ENCODE measurements around the gene HDGFL2. TPM values are rescaled to one million over a fixed set of nuclear protein-coding genes. Genes with fewer than 3 reads are reported as not detected.
A peak's percentile ranks its signal among the peaks of the same experiment; 100 is the strongest.

HDGFL2 gene
- total and polyA plus RNA-seq, 12 donors, result 20.5 to 40.9 (median 28.0) TPM

DNA sequence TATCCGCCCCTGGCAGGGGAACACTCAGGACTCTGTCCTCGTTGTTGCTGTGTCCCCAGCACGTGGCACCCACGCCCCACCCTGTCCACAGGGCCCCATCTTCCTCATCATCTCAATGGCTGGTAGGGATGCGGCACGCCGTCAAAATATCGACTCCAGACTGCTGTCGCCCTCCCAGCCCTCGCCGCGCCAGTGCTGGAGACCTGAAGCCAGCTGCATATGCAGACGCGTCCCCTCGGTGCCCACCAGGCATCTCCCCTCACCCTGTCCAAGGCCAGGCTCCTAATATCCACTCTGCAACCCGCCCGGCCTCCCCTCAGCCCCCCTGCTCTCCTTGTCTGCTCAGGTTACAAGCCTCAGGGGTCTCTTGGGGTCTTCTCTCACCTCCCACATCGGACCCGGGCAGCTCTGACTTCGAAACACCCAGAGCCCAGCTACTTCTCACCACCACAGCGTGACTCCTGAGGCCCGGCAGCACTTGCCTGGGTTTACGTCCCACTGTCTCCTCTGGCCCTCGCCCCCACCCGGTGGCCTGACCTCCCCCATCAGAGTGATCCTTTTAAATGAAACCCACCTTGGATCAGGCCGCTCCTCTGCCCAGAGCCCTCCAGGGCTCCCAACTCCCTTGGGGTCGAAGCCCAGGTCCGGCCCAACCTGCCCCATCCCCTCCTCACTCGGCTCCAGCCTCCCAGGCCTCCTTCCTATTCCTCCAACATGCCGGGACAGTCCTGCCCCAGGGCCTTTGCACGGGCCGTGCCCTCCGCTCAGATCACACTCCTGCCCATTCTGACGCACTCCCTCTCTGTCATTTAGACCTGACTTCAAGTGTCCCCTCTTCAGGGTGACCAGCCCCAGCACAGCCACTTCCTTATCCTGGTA lies 33.7 kb downstream of the HDGFL2 start:
- 95% methylated on average over 34 of the region's 34 CpGs for WGBS, 2 donors
- Histone ChIP-seq H3K9me3 (no peaks in the 10 kb centered on the region), H3K27me3 (no peaks in the 10 kb centered on the region), H3K27ac (no peak overlapping the region), H3K36me3 (peaks cover 0 to 86% (median 55%) of the 10 kb centered on the region in 9 donors), H3K4me3 (no peak overlapping the region), H3K4me1 (peaks cover 0 to 23% (median 11%) of the 10 kb centered on the region in 9 donors)
- intact Hi-C loops (cut with DNase I), result no loop called here
- no peak for TF ChIP-seq CTCF (IDR thresholded peaks at IDR 0.05)
- DNase-seq, result no peak
- no peak for ATAC-seq

DNA sequence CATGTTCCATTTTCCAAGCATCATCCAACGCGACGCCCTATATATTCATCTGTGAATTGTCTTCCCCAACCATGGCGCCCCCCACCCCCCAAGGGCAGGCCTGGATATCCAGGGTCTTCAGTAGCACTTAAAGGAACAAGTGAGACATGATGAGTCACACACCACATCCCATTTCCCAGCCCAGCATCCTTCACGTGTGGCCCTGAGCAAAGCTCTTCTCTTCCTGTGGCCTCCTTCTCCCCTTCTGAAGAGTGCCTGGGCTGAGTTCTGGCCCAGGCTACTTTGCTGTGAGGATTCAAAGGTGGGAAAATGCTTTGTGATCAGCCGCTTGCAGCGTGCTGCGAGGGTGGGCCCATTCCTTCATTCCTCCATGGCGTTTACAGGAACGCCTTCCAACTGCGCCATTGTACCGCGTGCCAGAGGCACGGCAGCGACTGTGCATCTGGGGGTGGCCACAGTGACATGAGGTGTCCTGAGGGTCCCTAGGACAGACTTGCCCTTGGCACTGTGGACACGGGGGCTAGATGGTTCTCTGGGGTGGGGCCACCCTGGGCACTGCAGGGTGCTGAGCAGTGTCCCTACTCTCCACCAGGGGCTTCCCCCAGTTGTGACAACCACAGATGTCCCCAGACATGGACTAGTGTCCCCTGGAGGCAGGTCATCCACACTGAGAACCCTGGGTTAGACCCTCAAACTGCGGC lies 34.5 kb downstream of the HDGFL2 start:
- Histone ChIP-seq H3K9me3 (no peaks in the 10 kb centered on the region), H3K4me3 (no peak overlapping the region), H3K27ac (peak overlapping the region in 1 of 10 donors; percentile 0), H3K4me1 (peaks cover 0 to 23% (median 11%) of the 10 kb centered on the region in 9 donors), H3K27me3 (no peaks in the 10 kb centered on the region), H3K36me3 (peaks cover 0 to 78% (median 47%) of the 10 kb centered on the region in 9 donors)
- intact Hi-C loops (cut with DNase I), result no loop called here
- TF ChIP-seq CTCF (IDR thresholded peaks at IDR 0.05), result no peak
- WGBS, 2 donors, result 83 to 86% methylated on average over 17 of the region's 17 CpGs
- DNase-seq (no peak), ATAC-seq (no peak)

GRCh38 chr19:4507150-4507452 lies 35.0 kb downstream of the HDGFL2 start:
- peaks cover 0 to 23% (median 11%) of the 10 kb centered on the region in 9 donors for H3K4me1 ChIP-seq
- H3K4me3 ChIP-seq, result no peak overlapping the region
- no peak for DNase-seq
- H3K36me3 ChIP-seq, result peaks cover 0 to 73% (median 42%) of the 10 kb centered on the region in 9 donors
- TF ChIP-seq CTCF (IDR thresholded peaks at IDR 0.05), result no peak
- ATAC-seq, result no peak
- WGBS, 2 donors, result 68 to 79% methylated on average over 12 of the region's 12 CpGs
- no peaks in the 10 kb centered on the region for H3K27me3 ChIP-seq
- H3K9me3 ChIP-seq, result no peaks in the 10 kb centered on the region
- intact Hi-C loops (cut with DNase I), result no loop called here
- peak overlapping the region in 1 of 10 donors; percentile 0 for H3K27ac ChIP-seq

DNA sequence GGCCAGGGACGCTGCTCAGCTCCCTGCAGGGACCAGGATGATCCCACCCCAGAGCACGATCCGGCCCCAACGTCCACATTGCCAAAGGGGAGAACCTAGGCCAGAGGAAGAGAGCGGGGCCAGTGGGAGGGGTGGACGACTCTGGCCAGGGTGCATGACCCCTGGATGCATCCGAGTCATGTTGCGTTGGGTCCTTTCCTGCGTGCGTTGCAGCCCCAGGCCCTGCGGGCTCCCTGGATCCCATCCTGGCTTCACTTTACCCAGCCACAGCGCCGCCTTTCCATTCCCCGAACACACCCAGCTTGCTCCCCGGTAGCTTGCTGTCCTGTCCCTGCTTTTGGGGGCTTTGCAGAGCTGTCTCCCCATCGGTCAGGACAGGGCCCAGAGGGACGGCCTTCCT lies 35.7 kb downstream of the HDGFL2 start:
- ATAC-seq (no peak), DNase-seq (no peak)
- WGBS, 2 donors, result 74 to 78% methylated on average over 17 of the region's 17 CpGs
- Histone ChIP-seq H3K36me3 (peaks cover 0 to 66% (median 35%) of the 10 kb centered on the region in 9 donors), H3K27me3 (no peaks in the 10 kb centered on the region), H3K4me3 (no peak overlapping the region), H3K9me3 (no peaks in the 10 kb centered on the region), H3K4me1 (peaks cover 0 to 23% (median 11%) of the 10 kb centered on the region in 9 donors), H3K27ac (peak overlapping the region in 1 of 10 donors; percentile 36)
- no peak for TF ChIP-seq CTCF (IDR thresholded peaks at IDR 0.05)
- intact Hi-C loops (cut with DNase I), result no loop called here

Data from heart right ventricle (tissue), 16 donors.